GM13977 (cell line): ENCODE results near the gene PLXNB1.

Source experiments
- DNase-seq: peaks from one replicate; pipeline ENCODE4 v3.0.0; 2012; ENCODE audit warnings: low spot score
- in situ Hi-C: fragments of 300-500 bp; cut with MboI; formaldehyde crosslinking; loops from one replicate; pipeline ENCODE4 v1.12.0; 2022; ENCODE audit warnings: low sequenced_read_pairs, low pct_unique_long_range_greater_than_20kb, mixed read lengths, inconsistent platforms; ENCODE audit not compliant: unreplicated experiment
- TF ChIP-seq, protein P1 (sequence below): IDR thresholded peaks from 2 replicates; pipeline ENCODE4 v1.5.1; 2012; ENCODE audit warnings: mild to moderate bottlenecking, control low read depth; ENCODE audit not compliant: insufficient read depth; ENCODE audit errors: extremely low read depth, missing control alignments

The PLXNB1 gene

DNA sequence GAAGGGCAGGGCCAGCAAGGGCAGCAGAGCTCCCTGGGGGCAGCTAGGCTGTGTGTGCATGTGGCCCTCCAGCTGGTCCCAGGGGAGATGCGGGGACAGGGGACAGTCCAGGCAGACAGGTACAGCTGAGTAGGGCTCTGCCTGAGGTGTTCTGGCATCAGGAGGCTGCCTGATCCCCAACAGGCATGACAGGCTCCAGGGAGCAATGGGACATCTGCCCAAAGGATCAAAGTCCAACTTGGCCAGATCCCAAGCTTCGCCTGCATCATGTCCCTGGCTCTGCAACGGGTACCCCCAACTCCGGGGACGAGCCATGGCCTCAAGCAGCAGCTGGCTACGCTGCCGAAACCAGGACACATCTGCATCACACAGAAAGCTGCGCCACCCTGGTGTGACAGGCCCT, 38.4 kb upstream of the PLXNB1 start:
- TF ChIP-seq, protein P1, sequence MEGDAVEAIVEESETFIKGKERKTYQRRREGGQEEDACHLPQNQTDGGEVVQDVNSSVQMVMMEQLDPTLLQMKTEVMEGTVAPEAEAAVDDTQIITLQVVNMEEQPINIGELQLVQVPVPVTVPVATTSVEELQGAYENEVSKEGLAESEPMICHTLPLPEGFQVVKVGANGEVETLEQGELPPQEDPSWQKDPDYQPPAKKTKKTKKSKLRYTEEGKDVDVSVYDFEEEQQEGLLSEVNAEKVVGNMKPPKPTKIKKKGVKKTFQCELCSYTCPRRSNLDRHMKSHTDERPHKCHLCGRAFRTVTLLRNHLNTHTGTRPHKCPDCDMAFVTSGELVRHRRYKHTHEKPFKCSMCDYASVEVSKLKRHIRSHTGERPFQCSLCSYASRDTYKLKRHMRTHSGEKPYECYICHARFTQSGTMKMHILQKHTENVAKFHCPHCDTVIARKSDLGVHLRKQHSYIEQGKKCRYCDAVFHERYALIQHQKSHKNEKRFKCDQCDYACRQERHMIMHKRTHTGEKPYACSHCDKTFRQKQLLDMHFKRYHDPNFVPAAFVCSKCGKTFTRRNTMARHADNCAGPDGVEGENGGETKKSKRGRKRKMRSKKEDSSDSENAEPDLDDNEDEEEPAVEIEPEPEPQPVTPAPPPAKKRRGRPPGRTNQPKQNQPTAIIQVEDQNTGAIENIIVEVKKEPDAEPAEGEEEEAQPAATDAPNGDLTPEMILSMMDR, result no peak
- in situ Hi-C loops, result no loop called here
- DNase-seq, result no peak

DNA sequence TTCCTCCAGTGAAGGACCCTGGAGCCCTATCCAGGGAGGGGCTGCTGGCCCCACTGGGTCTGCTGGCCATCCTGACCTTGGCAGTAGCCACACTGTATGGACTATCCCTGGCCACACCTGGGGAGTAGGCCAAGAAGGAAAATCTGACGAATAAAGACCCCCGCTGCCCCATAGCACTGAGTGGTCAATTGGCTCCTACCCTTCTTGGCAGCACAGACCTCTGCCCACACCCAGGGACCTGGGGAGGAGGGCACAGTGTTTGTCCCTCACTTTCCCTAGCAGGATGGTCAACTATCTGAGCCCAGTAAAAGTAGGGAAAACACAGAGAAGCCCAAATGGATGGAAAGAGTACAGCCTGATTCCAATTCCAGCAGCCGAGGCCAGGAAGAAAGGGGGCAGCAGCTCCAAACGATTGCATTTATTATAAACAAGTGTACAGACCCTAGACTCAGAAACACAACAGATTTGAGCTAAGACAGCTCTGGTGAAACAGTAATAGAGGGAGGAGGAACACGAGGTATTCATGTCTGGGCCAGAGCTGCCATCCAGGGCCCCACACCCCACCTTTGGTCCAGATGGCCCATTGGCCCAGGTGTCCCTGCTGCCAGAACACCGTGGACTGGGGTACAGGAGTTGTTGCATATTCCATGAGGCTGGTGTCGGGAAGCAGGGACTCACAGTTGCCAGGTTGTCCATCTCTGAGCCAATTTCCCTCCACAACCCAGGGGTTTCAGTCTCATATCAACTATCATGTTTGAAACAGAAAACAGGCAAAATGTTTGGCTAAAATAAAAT, 37.8 kb upstream of the PLXNB1 start:
- in situ Hi-C loops, result no loop called here
- DNase-seq, result no peak
- TF ChIP-seq, protein P1, result no peak

DNA sequence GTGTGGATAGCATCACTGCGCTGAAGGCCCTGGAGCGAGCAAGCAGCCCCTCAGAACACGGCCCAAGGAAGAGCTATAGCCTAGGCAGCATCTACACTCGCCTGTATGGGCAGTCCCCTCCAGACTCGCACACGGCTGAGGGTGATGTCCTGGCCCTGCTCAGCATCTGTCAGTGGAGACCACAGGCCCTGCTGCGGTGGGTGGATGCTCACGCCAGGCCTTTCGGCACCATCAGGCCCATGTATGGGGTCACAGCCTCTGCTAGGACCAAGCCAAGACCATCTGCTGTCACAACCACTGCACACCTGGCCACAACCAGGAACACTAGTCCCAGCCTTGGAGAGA, 37.2 kb upstream of the PLXNB1 start:
- DNase-seq, result no peak
- in situ Hi-C loops, result no loop called here
- TF ChIP-seq, protein P1, result no peak

DNA sequence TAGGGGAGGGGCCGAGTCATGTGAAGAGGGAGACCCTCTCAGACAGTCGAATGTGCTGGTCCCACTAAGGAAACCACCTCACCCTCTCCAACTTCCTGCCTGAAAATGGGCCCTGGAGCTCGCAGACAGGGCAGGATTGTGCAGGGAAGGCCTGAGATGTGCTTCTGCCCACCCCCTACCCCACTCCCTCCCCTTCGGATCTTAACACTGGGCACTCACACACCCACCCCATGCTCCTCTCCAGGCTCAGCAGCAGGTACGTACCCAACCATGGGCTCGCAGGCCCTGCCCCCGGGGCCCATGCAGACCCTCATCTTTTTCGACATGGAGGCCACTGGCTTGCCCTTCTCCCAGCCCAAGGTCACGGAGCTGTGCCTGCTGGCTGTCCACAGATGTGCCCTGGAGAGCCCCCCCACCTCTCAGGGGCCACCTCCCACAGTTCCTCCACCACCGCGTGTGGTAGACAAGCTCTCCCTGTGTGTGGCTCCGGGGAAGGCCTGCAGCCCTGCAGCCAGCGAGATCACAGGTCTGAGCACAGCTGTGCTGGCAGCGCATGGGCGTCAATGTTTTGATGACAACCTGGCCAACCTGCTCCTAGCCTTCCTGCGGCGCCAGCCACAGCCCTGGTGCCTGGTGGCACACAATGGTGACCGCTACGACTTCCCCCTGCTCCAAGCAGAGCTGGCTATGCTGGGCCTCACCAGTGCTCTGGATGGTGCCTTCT, 36.7 kb upstream of the PLXNB1 start:
- in situ Hi-C loops, result no loop called here
- TF ChIP-seq, protein P1, result no peak
- DNase-seq, result no peak

DNA sequence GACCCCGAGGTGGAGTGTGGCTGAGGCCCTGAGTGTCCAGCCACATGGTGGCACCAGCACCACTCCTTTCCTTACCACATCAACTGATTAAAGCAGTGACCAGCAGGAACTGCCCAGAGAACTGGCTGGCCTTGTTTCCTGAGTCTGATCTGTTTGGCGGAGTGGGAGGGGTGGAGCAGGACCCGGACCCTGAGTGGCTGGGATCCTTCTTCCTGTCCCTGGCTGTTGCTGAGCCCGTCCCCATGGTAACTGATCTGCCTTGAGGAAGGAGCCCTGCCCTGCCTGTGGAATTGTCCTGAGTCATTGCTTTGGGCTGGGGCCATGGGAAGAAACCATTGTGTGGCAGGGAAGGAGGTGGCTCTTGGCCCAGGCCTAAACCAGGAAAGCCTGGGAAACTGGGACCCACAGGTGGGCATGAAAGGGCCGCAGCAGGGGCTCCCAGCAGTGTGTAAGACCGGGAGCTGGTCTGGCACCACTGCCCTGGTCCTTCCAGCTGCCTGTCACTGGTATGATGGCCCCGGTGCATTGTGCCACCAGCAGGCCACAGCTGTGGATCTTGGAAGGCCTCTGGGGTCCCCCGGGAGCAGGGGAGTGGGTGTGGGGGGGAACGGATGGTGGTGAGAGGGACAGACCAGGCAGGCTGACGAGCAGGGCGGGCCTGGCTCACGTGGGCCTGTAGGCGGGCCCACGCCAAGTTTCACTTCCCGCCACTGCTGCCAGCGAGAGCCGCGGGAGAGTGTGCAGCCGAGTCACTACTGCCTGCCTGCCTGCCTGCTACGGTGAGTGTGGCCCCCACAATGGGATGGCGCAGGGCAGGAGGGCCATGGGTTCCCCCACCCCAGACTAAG, 35.9 kb upstream of the PLXNB1 start:
- in situ Hi-C loops, result no loop called here
- peak; percentile 89 for DNase-seq
- TF ChIP-seq, protein P1, result peak; percentile 71

DNA sequence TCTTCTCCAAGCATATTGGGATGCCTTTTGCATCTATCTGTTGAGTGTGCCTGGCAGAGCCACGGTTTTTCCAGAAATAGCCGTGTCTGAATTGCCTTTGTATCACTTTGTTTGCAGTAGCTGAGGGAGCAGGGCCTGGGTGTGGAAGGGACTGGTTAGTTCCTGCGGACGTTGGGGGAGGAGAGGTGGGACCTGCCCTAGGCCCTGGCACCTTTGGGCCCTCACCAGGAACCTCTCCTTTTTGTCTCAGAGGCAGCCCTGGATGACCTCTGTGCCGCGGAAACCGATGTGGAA, 35.3 kb upstream of the PLXNB1 start:
- no peak for DNase-seq
- TF ChIP-seq, protein P1, result no peak
- in situ Hi-C loops, result no loop called here
